ENCODE data around the gene RNF167.

Gene RNF167

DNA sequence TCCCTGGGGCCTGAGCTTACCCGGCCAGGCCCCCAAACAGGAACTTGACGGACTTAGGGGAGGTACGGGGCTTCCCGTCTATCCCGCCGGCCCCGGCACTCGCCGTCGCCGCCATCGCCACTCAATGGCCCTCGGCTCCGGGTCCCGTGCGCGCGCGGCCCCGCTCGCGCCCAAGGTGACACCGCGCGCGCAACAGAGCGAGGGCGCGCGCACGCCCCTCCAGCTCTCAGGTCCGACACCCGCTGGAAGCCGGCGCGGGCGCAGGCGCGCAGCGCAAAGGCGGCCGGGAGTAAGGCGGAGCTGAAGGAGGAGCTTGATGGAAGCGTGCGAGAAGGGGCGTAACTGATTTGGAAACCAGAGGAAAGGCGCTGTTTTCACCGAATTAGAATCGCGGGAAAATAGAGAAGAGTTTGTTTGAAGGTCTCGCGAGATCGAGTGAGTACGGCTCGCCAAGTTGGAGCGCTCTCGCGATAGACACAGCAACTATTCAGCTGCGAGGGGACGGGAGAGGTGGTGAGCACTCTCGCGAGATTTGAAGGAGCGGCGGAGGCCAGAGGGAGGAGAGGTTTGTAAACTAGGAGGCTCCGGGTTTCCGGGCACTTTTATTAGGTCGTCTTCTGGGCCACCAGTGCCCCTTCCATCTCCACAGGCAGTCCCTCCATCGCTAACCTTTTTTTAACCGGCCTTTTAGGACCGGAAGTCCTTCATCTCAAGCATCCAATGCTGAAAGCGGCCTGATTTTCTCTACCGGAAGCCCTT is at the start of gene RNF167, which contains the start of gene SLC25A11:
RNF167 (plus strand) TSS at position 473 of the 759 bp plus-strand sequence. CDS start 642 bp downstream, outside the sequence.
SLC25A11 (minus strand) TSS at position 251 of the 759 bp plus-strand sequence; CDS start at position 115, 136 bp downstream.
- DNase-seq, result peak; percentile 94
- ATAC-seq, result peak; percentile 86

DNA sequence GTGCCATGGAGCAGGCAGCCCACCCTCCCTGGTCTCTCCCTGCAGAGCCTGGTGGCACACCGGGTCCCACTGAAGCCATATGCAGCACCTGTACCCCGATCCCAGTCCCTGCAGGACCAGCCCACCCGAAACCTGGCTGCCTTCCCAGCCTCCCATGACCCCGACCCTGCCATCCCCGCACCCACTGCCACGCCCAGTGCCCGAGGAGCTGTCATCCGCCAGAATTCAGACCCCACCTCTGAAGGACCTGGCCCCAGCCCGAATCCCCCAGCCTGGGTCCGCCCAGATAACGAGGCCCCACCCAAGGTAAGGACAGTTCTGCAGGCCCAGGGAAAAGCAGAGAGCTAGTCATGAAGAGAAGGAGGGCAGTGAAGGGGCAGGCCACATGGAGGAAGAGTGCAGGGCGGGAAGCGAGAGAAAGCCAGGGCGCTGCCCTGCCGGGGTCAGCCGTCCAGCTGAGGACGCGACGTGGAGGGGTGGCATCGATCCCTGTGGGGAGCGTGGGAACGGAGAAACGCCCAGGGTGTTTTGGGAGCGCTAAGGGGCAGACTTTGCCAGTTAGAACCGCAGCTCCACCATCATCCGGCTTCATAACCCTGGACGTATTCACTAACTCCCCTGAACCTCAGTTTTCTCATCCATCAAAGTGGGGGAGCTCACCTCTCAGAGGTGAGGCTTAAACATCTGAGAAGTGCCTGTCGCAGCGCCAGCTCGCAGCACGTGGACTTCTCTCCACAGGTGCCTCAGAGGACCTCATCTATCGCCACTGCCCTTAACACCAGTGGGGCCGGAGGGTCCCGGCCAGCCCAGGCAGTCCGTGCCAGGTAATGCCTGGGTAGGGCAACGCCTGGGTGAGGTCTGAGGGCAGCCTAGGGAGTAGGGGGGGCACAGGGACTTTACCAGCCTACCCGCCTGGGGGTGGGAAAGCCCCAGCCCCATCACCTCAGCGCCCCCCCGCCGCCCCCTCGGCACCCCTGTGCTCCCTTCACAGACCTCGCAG is 48.4 kb upstream of the RNF167 start:
- DNase-seq (no peak), ATAC-seq (no peak)

GRCh38 chr17:4892499-4893221 is 47.4 kb upstream of the RNF167 start:
- no peak for DNase-seq
- ATAC-seq, result no peak

DNA sequence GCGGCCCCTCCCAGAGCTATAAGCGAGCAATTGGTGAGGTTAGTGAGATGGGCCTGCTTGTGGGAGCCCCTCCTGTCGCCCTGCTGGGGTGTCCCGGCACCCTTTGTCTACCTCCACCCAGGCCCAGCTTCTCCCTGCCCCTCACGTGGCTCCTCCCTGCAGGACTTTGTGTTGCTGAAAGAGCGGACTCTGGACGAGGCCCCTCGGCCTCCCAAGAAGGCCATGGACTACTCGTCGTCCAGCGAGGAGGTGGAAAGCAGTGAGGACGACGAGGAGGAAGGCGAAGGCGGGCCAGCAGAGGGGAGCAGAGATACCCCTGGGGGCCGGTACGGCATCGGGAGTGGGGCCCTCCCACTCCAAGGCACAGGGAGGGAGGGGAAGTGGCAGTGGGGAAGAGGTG is 46.8 kb upstream of the RNF167 start:
- DNase-seq (no peak), ATAC-seq (no peak)

GRCh38 chr17:4893721-4894560 is 46.1 kb upstream of the RNF167 start:
- ATAC-seq (no peak), DNase-seq (no peak)

GRCh38 chr17:4895121-4895520 is 44.9 kb upstream of the RNF167 start:
- ATAC-seq (no peak), DNase-seq (no peak)

GRCh38 chr17:4895657-4896331 is 44.3 kb upstream of the RNF167 start:
- ATAC-seq, result no peak
- no peak for DNase-seq

- DNase-seq (no peak), ATAC-seq (no peak)
These were observed 43.5 kb upstream of the RNF167 start for GRCh38 chr17:4896332-4897197.

DNA sequence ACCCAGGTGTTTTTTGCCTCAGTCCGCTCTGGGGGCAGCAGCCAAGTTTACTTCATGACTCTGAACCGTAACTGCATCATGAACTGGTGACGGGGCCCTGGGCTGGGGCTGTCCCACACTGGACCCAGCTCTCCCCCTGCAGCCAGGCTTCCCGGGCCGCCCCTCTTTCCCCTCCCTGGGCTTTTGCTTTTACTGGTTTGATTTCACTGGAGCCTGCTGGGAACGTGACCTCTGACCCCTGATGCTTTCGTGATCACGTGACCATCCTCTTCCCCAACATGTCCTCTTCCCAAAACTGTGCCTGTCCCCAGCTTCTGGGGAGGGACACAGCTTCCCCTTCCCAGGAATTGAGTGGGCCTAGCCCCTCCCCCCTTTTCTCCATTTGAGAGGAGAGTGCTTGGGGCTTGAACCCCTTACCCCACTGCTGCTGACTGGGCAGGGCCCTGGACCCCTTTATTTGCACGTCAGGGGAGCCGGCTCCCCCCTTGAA is 42.8 kb upstream of the RNF167 start:
- DNase-seq, result no peak
- no peak for ATAC-seq

DNA sequence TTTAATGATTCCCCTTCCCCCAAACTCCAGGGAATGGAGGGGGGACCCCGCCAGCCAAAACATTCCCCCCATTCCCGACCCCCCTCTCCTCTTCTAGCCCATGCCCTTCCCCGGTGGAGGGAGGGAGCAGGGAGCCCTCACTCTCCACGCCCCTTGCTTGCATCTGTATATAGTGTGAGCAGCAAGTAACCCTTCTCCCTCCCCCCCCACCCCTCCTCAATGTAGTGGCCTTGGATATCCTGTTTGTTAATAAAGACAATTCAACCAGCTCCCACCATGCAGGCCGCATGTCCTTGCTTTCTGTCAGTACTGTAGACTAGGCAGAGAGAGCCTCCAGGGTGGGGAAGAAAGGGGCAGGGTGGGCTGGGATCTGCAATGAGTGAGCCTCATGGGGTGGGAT is 42.3 kb upstream of the RNF167 start:
- DNase-seq, result no peak
- ATAC-seq, result no peak

DNA sequence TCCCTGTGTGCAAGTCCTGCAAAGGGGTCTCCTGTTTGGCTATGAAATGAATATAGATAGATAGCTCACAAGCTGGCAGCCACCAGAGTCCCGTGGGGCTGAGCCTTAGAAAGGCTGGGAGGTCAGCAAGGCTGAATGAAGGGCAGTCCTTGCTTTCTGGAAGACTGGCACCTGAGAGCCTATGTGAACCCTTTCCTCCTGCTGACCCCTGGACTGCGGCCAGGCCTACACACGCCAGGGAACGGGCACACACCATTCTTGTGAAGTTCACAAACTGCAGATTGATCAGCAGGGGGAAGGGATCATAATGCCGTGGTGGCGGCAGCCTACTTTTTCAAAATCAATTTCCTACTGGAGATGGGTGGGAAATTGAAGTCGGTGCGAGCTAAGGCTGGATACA is 41.7 kb upstream of the RNF167 start:
- no peak for DNase-seq

GRCh38 chr17:4898927-4899326 is 41.1 kb upstream of the RNF167 start:
- peak; percentile 5 for ATAC-seq
- DNase-seq, result no peak

More for the DNA sequence above, 41.7 kb upstream of the RNF167 start:
- ATAC-seq, result no peak

- DNase-seq (peak; percentile 98), ATAC-seq (peak; percentile 86)
These were observed 40.5 kb upstream of the RNF167 start, which contains the start of gene C17orf107 for GRCh38 chr17:4899341-4900230. TSS of gene C17orf107 (plus strand) at chr17:4899536. CDS start at chr17:4899763, 227 bp downstream.

DNA sequence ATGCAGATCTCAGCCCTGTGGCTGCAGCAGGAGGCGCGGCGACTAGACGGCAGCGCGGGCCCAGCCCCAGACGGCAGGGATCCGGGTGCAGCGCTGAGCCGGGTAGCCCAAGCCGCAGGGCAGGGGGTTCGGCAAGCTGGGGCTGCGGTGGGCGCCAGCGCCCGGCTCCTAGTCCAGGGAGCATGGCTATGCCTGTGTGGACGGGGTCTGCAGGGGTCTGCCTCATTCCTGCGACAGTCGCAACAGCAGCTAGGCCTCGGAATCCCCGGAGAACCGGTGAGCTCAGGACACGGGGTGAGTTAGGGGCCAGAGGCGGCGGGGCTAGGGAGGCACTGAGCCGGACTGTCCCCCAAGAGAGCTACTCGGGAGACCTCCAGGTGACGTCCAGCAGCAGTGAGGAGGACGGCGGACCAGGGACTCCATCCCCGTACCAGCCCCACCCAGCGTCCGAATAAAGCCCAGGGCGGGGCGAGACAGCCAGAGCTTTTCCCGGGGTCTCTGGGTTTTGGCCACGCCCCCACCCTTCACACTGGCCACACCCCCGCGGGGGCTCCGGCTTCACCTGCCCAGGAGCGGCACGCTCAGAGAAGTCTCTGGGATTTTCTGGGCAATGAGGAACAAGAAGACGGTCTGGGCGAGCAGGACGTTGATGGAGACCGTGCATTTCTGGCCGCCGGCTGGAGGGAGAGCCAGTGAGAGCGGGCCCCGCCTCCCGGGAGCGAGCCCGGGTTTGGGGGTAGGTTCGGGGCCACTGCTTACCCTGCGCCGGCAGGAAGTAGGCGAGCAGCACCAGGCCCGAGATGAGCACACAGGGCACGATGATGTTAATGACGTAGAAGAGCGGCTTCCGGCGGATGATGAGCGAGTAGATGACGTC is 39.6 kb upstream of the RNF167 start:
- peak; percentile 42 for DNase-seq
- ATAC-seq, result no peak

DNA sequence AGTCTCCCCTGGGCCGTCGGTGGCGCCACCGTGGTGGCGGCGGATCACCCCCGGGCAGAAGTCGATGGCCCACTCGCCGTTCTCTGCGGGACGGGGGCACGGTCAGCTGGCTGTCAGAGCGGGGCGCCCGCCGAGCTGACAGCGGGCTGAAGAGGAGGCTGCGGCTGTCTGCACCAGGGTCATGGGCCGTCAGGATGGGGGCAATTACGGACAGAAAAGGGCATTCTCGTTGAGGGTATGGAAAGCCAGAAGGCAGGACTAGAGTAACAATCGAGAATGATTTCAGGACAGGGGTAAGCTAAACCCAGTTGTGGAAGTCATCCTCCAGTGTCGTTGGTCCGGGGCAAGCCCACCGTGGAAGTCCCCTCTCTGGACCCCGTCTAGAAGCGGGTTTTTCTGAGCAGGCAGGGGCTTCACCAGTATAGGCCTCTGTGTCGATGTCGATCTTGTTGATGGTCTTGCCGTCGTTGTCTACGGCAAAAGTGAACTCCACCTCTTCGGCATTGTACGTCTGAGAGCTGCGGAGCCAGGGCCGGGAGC is 38.9 kb upstream of the RNF167 start:
- no peak for DNase-seq
- ATAC-seq, result no peak

DNA sequence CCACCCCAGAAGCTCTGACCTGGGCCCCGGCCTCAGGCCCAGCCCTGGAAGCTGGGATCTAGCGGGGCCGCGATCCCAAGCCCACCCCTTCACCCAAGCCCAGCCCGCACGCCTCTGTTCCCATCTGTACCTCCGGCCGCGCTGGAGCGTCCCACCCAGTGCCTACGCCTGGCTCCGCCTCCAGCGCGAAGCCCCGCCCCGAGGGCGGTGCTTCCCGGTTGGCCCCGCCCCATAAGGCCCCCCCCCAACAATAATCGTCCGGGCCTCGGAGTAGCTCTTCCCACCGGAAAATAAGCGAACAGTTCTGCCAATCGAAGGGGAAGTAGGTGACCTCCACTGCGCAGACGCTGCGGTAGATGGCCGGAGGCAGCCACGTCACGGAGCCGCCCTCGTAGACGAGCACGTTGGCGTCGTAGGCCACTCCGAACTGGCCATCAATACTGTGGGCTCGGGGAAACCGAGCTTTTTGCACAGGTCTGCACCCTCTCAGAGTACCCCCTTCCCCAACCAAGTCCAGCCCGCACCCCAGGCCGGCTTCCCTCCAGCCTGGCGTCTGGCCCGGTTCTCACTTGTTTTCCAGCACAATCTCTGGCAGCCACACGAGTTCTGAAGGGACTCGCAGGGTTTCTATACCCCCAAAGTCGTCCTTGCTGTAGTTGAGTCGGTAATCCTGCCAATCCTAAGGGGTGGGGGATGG is 38.3 kb upstream of the RNF167 start:
- no peak for ATAC-seq
- DNase-seq, result peak; percentile 37
